GM18867 (cell line): Measurements from ENCODE around the gene TWSG1.
"Not testable (repeated sequence)": the region's sequence is repeated elsewhere in the genome, so short reads cannot be mapped to it uniquely, and the experiment has no call there.

Experiments
- ATAC-seq: cut with Tn5 transposase; IDR thresholded peaks from one replicate; pipeline ENCODE4 v1.9.1; 2021; ENCODE audit warnings: mild to moderate bottlenecking, moderate library complexity; ENCODE audit not compliant: unreplicated experiment

TWSG1 gene

DNA sequence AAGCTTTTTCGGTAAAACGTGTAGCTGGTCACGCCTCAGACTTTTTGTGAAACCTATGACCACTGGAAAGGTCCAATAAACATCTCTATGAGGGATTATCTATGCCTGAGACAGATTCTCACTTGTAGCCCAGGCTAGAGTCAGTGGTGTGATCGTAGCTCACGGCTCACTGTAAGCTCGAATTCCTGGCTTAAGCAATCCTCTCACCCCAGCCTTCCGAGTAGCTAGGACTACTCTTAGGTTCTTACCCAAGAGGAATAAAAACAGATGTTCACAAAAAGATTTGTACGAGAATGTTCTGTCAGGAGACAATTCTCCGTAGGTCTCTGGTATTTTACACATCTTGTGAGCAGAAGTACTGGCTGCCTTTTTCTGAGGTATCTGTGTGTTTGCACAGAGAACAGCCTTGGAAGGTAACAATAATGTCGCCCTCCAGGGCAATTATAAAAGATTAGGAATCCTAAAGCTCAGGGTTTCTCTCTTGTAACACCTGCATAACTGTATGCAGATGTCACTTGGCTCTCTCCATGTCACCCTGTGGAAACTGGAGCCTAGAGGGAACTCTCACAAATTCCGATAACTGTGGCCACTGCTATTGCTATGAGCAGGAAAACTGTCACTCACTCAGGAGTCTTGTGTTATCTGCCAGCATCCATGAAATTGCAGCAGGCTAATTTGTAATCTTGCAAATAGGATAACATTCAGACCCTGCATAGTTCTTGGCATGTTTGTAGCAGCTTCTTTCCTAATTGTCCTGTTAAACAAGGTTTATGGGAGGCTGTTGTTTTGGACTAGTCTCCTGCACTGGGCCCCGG is 115.2 kb downstream of the TWSG1 start:
- no peak for ATAC-seq

DNA sequence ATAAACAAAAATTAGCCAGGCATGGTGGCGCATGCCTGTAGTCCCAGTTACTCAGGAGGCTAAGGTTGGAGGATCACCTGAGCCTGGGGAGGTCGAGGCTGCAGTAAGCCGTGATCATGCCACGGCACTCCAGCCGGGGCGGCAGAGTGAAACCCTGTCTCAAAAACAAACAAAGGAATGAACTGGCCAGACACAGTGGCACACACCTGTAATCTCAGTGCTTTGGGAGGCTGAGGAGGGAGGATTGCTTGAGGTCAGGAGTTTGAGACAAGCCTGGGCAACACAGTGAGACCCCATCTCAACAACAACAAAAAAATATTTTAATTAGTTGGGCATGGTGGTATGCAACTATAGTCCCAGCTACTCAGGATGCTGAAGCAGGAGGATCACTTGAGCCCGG is 116.3 kb downstream of the TWSG1 start:
- ATAC-seq, result not testable (repeated sequence)
